Caco-2 (cell line): ENCODE data around the gene KRTAP13-2. TPM values are rescaled to one million over a fixed set of nuclear protein-coding genes. Genes with fewer than 3 reads are reported as not detected.

ENCODE experiments used
- BruUV-seq: library from RNA; stranded (reverse); fragments of 400-500 nt; replicated peaks from 2 replicates; lab custom pipeline; 2021; lab: Mats Ljungman, UMichigan
- CTCF ChIA-PET: fragments of 300-600 bp; sonication (Branson Sonifier 250); formaldehyde crosslinking; loops from one replicate; lab custom pipeline; 2022; ENCODE audit warnings: antibody characterized with exemption; lab: Charles Lee
- POLR2A ChIA-PET: fragments of 300-600 bp; sonication (Branson Sonifier 250); formaldehyde crosslinking; loops from one replicate; lab custom pipeline; 2022; ENCODE audit warnings: antibody characterized with exemption; lab: Charles Lee
- DNase-seq, 2 experiments: peaks; one replicate each; pipeline versions ENCODE4 v3.0.0 to v3.0.0-alpha.2; 2020 to 2022
- H3K27me3 ChIP-seq: replicated peaks from 2 replicates; pipeline ENCODE4 v1.6.0; 2011; ENCODE audit warnings: low read length; ENCODE audit not compliant: control insufficient read depth, insufficient read depth
- H3K36me3 ChIP-seq: 2 replicates; pipeline ENCODE4 v1.5.1; 2011; ENCODE audit warnings: low read length; ENCODE audit not compliant: control insufficient read depth, insufficient read depth
- H3K4me1 ChIP-seq: fragments of 250-450 bp; sonication (Bioruptor Pico); 2 replicates; pipeline ENCODE4 v1.5.1; 2020; ENCODE audit warnings: mild to moderate bottlenecking
- H3K4me3 ChIP-seq: 2 replicates; pipeline ENCODE4 v1.5.1; 2011; ENCODE audit warnings: low read depth, mild to moderate bottlenecking, control low read depth, low read length
- H3K9me3 ChIP-seq: fragments of 250-450 bp; sonication (Bioruptor Pico); 2 replicates; pipeline ENCODE4 v1.5.1; 2020; ENCODE audit warnings: mild to moderate bottlenecking, moderate library complexity
- H3K27ac Mint-ChIP-seq: one replicate; pipeline ENCODE4 v1.8.0; 2022; ENCODE audit warnings: mixed read lengths; ENCODE audit not compliant: unreplicated experiment
- H3K27me3 Mint-ChIP-seq: one replicate; pipeline ENCODE4 v1.8.0; 2022; ENCODE audit warnings: mixed read lengths; ENCODE audit not compliant: insufficient read depth, unreplicated experiment
- H3K36me3 Mint-ChIP-seq: one replicate; pipeline ENCODE4 v1.8.0; 2022; ENCODE audit warnings: mild to moderate bottlenecking, mixed read lengths; ENCODE audit not compliant: insufficient read depth, unreplicated experiment
- H3K4me1 Mint-ChIP-seq: one replicate; pipeline ENCODE4 v1.8.0; 2022; ENCODE audit warnings: low read depth, mixed read lengths; ENCODE audit not compliant: unreplicated experiment
- H3K4me3 Mint-ChIP-seq: one replicate; pipeline ENCODE4 v1.8.0; 2022; ENCODE audit warnings: mild to moderate bottlenecking, moderate library complexity, mixed read lengths; ENCODE audit not compliant: unreplicated experiment
- H3K9me3 Mint-ChIP-seq: one replicate; pipeline ENCODE4 v1.8.0; 2022; ENCODE audit warnings: mixed read lengths; ENCODE audit not compliant: unreplicated experiment
- intact Hi-C: fragments of 100-400 bp; cut with micrococcal nuclease; formaldehyde crosslinking; loops from one replicate; pipeline ENCODE4 v1.10.0; 2022; ENCODE audit not compliant: unreplicated experiment
- total RNA-seq: library from RNA; stranded (reverse); gene quantifications from 2 replicates; pipeline ENCODE4 v1.2.3, GENCODE V29; 2022
- TF ChIP-seq, protein P1 (sequence below), 2 experiments: fragments of 200-600 bp in 1 of 2; IDR thresholded peaks; 1 replicate in 1 of 2; 2 replicates in 1 of 2; pipeline versions ENCODE4 v1.5.1 to v1.8.0; 2011 to 2022; ENCODE audit warnings: antibody characterized with exemption in 1 of 2, control low read depth in 1 of 2, inconsistent platforms in 1 of 2, low read depth in 1 of 2, low read length in 1 of 2, mild to moderate bottlenecking in 1 of 2, moderate library complexity in 1 of 2; ENCODE audit not compliant: insufficient read depth in 1 of 2, severe bottlenecking in 1 of 2, unreplicated experiment in 1 of 2

Gene KRTAP13-2
- total RNA-seq, 1 experiment from 2014 or later = not detected

DNA sequence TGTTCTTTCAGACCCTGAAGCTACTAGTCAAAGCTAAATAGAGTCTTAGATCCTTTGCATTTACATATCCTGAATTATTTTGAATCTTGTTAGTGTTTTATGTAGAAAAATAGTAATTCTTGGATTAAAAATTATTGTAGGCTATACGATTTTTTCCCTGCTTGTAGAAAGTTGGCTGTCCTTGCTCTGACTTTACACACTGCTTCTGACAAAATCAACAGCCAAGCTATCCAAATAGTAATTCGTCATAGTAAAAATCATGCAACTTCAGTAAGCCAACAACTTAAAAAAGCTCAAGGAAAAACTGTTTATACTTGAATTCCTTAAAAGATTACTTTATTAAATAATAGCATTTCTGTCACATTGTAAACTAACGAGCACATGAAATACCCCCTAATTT is 16.2 kb downstream of the KRTAP13-2 start:
- no peak overlapping the region for H3K27ac Mint-ChIP-seq
- BruUV-seq = no TSS peak
- POLR2A ChIA-PET = no interaction called here
- Histone ChIP-seq H3K27me3 (no peaks in the 10 kb centered on the region), H3K4me3 (no peak overlapping the region), H3K36me3 (no peaks in the 10 kb centered on the region), H3K9me3 (no peaks in the 10 kb centered on the region), H3K4me1 (no peaks in the 10 kb centered on the region)
- CTCF ChIA-PET = no interaction called here
- intact Hi-C loops = no loop called here
- H3K4me3 Mint-ChIP-seq = no peak overlapping the region
- DNase-seq = no peak
- no peaks in the 10 kb centered on the region for H3K4me1 Mint-ChIP-seq
- H3K27me3 Mint-ChIP-seq = peaks cover 10% of the 10 kb centered on the region
- H3K9me3 Mint-ChIP-seq = no peaks in the 10 kb centered on the region
- TF ChIP-seq, protein P1, sequence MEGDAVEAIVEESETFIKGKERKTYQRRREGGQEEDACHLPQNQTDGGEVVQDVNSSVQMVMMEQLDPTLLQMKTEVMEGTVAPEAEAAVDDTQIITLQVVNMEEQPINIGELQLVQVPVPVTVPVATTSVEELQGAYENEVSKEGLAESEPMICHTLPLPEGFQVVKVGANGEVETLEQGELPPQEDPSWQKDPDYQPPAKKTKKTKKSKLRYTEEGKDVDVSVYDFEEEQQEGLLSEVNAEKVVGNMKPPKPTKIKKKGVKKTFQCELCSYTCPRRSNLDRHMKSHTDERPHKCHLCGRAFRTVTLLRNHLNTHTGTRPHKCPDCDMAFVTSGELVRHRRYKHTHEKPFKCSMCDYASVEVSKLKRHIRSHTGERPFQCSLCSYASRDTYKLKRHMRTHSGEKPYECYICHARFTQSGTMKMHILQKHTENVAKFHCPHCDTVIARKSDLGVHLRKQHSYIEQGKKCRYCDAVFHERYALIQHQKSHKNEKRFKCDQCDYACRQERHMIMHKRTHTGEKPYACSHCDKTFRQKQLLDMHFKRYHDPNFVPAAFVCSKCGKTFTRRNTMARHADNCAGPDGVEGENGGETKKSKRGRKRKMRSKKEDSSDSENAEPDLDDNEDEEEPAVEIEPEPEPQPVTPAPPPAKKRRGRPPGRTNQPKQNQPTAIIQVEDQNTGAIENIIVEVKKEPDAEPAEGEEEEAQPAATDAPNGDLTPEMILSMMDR (IDR thresholded peaks at IDR 0.05; ENCODE audit: insufficient read depth in 1 of 2, low read depth in 1 of 2, low read length in 1 of 2, severe bottlenecking in 1 of 2, unreplicated experiment in 1 of 2) = no peak
- no peaks in the 10 kb centered on the region for H3K36me3 Mint-ChIP-seq

DNA sequence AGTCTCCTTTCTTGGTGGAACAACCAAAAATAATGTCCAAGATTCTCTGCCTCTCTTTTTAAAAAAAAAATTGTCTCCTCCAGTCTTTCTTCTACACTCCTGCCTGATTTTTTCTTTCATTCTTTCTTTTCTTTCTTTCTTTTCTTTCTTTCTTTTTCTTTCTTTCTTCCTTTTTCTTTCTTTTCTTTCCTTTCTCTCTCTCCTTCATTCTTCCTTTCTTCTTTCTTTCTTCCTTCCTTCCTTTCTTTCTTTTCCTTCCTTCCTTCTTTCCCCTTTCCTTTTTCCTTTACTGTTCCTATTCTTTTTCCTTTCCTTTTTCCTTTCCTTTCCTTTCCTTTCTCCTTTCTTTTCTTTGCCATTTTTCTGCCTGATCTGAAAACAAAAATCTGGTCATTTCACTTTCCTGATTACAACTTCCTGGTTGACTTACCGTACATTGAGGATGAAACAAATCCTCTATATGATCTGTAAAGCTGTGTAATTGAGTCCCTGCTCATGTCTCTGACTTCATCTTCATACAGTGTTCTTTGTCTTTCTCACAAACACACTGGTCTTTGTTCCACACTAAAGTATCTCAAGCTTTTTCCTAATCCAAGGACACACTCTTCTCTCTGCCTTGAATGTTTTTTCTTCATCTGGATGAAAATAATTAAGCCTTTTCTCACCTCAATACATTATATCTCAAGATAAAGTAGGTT is 17.6 kb downstream of the KRTAP13-2 start:
- no peaks in the 10 kb centered on the region for H3K27me3 ChIP-seq
- ChIA-PET CTCF (no interaction called here), POLR2A (no interaction called here)
- H3K4me3 ChIP-seq = no peak overlapping the region
- Mint-ChIP-seq H3K27ac (no peak overlapping the region), H3K4me1 (no peaks in the 10 kb centered on the region), H3K4me3 (no peak overlapping the region), H3K36me3 (no peaks in the 10 kb centered on the region), H3K27me3 (peaks cover 10% of the 10 kb centered on the region), H3K9me3 (no peaks in the 10 kb centered on the region)
- intact Hi-C loops = no loop called here
- no peaks in the 10 kb centered on the region for H3K9me3 ChIP-seq
- TF ChIP-seq, protein P1 (IDR thresholded peaks at IDR 0.05; ENCODE audit: insufficient read depth in 1 of 2, low read depth in 1 of 2, low read length in 1 of 2, severe bottlenecking in 1 of 2, unreplicated experiment in 1 of 2) = no peak
- no peaks in the 10 kb centered on the region for H3K4me1 ChIP-seq
- BruUV-seq = no TSS peak
- no peak for DNase-seq
- no peaks in the 10 kb centered on the region for H3K36me3 ChIP-seq

DNA sequence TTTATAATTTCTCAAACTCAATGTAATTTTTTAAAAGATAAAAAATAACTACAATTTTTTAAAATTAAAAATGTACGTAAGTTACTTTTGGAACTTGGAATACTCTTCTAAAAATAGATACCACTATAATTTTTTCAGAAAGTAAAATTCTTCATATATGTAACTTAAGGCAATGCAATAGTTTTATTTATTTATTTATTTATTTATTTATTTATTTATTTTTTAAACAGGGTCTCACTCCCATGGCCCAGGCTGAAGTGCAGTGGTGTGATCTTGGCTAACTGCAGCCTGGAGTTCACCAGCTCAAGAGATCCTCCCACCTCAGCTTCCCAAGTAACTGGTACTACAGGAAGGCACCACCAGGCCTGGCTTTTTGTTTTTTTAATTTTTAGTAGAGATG is 20.5 kb downstream of the KRTAP13-2 start:
- ChIA-PET CTCF (no interaction called here), POLR2A (no interaction called here)
- BruUV-seq = no TSS peak
- H3K36me3 Mint-ChIP-seq = no peaks in the 10 kb centered on the region
- H3K4me3 Mint-ChIP-seq = no peak overlapping the region
- no peaks in the 10 kb centered on the region for H3K9me3 Mint-ChIP-seq
- no peaks in the 10 kb centered on the region for H3K36me3 ChIP-seq
- no peaks in the 10 kb centered on the region for H3K4me1 Mint-ChIP-seq
- H3K27me3 Mint-ChIP-seq = peaks cover 10% of the 10 kb centered on the region
- no peaks in the 10 kb centered on the region for H3K4me1 ChIP-seq
- H3K27me3 ChIP-seq = no peaks in the 10 kb centered on the region
- no peak for DNase-seq
- intact Hi-C loops = no loop called here
- H3K9me3 ChIP-seq = no peaks in the 10 kb centered on the region
- no peak overlapping the region for H3K27ac Mint-ChIP-seq
- TF ChIP-seq, protein P1 (IDR thresholded peaks at IDR 0.05; ENCODE audit: insufficient read depth in 1 of 2, low read depth in 1 of 2, low read length in 1 of 2, severe bottlenecking in 1 of 2, unreplicated experiment in 1 of 2) = no peak
- H3K4me3 ChIP-seq = no peak overlapping the region
